NCI-H2171 treated with DMSO at 0.1 percent for 48 hours (cell line): Measurements from ENCODE around the gene NUP88.

ENCODE experiments used
- DNase-seq: peaks from one replicate; lab custom pipeline; 2025; lab: John Stamatoyannopoulos, UW

The NUP88 gene

DNA sequence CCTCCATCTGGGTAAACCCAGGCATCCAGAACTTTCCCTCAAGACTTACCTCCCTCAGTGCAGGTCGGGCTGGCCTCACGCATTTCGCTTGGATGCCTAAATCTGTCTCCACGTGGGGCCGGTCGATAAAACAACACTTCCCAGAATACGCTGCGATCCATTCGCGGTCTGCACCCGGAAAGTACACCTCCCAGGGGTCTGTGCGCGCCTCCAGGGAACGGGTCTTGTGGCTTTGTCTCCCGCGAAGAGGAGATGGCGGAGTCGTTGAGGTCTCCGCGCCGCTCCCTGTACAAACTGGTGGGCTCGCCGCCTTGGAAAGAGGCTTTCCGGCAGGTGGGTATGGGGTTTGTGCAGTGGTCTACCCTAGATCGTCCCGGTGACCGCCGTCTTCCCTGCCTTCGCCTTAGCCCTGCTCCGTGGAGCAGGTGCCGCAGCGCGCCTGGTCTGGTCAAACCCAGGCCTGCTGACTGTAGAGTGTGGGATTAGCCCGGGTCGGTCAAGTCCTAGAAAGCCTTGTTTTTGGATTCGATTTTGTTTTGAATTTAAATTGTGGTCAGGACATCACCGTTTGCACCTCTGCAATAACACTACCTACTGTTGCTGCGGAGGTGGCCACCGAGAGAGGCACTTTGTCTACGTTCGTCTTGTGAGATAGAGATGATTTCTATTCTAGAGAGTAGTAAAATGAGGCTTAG is 644 bp upstream of the NUP88 start, which contains the start of gene RPAIN:
Gene RPAIN (plus strand): TSS at position 224 of the 695 bp plus-strand sequence. CDS start 29 bp downstream, at position 253.
- peak; percentile 98 for DNase-seq

DNA sequence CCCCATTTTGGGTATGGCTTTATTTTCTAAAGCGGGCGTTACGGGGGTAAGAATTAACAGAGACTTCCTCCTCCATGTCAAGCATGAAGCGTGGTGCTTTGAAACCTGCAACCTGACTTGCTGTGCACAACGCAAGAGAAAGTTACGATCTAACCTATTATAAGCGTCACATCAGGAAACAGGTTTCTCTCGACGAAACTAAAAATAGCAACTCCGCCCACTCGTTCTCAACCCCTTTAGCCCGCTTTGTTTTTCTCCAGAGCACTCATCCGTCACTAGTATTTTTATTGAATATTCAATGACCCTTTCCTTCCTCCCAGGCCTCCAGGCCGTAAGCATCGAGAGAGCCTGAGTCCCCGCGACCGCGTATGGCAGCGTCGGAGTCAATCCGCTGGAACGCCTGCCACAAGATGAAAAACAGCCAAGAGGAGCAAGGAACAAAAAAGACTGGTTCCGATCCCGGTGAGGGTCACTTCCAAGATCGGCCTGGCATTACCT is 555 bp downstream of the NUP88 start:
- DNase-seq: peak; percentile 59

DNA sequence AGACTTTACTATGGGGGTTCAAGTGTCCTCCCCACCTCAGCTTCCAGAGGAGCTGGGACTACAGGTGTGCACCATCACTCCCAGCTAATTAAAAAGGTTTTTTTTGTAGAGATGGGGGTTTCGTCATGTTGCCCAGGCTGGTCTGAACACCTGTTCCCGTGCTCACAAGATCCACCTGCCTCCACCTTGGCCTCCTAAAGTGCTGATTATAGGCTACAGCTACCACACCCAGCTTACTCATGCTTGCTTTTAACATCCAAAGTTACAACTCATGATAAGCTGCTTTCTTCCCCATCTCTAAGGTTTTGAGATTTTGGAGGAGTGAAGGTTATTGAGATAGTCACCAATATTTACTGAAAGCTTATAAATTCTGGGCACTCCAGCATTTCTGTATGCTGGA is 2.6 kb downstream of the NUP88 start:
- no peak for DNase-seq

DNA sequence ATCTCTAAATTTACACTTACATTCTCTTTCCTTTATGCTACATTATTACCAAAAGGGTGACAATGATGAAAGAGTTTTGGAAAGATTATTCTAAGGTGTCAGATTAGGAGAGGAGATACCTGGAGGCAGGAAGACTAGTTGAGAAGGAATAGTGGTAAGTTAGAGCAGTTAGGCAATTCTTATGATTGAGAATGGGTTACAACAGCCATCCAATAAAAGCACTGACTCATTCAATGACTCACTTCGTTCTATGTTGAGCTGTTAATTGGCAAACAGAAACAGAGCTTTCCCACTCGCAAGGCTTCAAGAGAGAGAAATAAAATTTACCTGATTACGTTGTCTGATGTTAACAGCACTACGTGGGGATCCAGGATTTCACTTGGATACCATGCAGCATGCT is 5.8 kb downstream of the NUP88 start:
- no peak for DNase-seq

DNA sequence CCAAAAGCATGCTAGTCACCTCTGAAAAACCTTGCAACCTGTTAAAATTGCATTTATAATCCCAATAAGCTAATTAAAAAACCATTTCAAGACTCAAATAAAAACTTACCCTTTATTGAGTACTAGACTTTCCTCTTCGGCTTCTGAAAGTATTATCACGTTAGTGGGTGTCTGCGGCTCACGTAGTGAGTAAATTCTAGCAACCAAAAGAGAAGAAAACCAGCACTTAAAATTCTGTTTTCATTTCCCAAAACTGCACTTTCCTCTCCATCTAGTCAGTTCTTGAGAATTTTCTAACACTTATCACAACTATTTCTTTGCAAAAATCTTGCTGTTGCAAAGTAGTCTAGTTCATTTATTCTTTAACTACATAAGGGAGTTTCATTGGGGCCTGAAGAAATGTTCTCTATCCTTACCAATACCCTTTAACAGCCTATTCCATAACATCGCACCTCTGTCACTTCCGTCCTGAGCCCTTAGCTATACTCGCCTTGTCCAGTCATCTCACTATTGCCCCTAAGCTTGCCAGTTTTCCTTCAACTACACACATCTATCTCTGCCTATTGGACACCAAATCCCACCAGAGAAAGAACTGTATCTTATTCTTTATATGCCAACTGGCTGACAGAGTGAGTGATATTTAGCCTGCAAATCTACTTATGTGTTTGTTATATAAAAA is 8.7 kb downstream of the NUP88 start:
- DNase-seq: no peak

DNA sequence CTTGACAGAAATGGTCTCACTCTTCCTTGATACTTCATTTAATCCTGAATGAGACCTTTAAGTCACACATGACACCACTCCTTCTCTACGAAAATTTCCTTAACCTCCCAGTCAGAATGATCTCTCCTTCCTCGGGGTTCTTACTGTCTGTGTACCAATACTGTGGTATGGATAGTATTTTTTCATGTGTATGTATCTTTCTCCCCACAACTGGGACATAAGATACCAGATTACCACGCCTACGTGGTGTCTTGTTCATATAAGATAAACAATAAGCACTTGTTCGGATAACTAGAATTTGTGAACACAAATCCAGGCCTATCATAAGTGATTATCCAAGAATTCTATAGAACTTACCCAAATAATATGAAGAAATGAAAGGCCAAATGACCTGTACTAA is 11.3 kb downstream of the NUP88 start:
- DNase-seq: no peak

DNA sequence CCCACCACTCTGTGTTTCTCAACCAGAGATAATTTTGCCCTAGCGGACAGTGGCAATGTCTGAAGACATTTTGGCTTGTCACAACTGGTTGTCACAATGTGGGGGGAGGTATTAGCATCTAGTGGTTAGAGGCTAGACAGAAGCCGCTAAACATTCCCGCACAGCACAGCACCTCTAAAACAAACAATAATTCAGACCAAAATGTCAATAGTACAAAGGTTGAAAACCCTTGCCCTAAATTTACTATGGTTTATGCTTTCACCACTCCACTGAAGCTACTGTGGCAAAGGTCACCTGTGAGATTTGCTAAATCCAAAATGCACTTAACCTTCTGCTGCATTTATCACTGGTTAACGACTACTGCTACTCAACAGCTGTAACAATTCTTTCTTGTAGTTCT is 14.1 kb downstream of the NUP88 start:
- no peak for DNase-seq

DNA sequence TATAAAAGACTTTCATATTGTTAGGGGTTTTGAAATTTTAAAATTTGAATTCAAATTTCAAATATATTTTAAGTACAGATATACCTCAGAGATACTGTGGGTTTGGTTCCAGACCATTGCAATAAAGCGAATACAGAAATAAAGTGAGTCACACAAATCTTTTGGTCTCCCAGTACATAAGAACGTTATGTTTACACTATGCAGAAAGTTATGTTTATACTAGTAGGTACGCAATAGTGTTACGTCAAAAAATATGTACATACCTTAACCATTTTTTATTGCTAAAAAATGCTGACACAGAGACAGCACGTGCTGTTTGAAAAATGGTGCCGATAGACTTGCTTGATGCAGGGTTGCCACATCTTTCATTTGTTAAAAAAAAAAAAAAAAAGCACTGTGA is 19.7 kb downstream of the NUP88 start:
- no peak for DNase-seq

DNA sequence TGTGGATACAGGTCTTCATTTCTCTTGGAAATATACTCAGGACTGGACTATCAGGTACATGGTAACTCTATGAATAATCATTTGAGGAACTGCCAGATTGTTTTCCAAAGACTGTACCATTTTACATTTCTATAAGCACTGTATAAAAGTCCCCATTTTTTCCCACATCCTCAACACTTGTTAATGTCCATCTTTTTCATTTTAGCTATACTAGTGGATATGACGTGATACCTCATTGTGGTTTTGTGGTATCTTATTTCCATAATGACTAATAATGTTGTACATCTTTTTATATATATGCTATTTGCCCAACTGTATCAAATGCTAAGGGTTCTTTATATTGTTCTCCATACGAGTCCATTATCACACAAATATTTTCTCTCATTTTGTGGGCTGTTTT is 22.9 kb downstream of the NUP88 start:
- DNase-seq: no peak

DNA sequence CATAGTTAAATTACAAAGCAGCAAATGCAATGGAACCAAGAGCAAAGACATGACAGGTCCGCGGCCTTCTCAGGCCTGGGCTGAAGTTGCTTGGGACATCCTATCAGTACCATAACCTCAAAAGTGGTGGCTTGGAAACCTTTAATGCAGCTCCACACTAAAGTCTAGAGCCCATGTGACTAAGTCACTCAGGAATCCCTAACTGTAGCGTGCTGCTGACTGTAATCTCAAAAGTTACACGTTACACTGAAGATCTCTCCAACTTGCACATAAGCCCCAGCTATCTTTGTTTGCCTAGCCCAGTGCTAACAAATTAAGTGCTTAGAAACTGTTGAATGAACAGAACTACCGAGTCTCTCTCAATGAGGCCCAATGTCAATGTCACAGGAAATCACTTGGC is 27.8 kb downstream of the NUP88 start:
- no peak for DNase-seq

DNA sequence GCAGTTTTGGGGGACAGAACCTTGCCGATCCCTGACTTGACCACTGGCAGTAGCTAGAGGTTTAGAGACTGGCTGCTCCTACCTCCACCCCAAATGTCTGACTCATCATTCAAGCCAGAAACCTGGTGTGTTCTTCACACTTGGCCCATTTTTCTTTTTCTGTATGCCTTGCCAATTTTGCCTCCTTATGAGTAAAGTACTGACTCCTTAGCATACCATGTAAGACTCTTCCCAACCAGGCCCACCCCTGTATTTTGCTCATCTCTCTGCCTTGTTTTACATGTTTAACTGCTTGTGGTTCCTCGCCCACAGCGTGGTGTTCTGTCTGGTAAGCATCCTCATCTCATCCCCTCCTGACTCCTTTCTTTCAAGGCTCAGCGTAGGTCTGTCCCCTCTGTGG is 37.9 kb downstream of the NUP88 start:
- no peak for DNase-seq

DNA sequence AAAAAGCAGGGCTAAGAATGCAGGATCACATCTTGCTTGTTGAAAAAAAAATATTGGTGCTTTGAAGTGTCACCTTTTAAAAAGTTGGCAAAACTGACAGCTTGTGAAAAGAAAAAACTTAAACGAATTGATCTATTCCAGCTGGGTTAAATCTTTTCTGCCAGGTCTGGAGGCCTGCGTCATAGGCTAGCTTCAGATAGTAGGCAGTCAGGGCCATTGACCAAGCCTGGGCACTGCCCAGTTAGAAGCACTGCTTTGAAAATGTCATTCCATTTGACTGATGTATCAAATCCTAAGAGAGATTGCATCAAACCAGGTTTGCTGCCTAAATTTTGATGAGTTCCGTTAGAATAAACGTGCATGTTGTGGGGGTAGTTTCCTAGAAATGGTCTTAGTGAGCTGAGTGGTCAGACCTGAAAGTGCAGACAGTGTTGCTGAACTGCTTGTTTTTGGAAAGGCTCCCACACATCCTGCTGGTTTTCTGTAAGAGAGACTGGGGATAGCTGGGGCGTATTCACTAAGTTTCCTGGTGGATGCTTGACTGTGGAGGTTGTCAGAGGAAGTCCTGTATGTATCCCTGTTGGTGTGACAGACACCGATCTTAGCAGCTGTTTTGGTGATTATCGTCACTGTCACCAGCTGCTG is 38.8 kb downstream of the NUP88 start:
- DNase-seq: no peak

DNA sequence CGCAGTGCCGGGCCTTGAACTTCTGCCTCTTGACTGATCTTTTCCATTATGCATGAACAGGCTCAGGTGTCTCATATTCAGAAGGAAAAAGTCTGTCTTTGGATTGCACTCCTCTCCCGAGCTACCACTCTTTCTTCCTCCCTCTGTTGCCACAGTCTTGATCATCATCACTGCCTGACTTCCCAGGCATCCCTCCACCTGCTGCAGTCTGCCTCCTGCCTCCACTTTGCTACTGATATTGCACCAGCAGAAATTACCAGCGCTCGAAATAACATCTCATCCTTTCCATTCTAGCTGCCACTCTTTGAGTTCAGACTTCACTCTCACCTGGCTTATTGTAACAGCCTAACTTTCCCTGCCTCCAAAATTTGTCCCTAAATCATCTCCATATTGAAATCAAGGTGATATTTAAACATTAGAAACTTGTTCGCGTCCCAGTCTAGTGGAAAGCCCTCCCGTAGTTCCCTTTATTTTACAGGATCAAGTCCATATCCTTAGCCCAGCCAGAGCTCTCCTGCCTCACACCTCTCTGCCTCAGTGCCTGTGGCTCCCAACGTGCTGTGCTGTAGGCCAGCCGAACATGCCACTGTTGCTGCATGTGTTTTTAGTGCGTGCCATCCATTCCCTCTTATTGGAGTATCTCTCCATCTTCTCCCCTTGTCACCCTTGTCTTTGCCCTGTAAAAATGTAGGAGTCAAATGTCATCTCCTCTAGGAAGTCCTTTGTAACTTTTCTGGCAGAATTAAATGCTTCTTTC is 39.9 kb downstream of the NUP88 start:
- DNase-seq: no peak

DNA sequence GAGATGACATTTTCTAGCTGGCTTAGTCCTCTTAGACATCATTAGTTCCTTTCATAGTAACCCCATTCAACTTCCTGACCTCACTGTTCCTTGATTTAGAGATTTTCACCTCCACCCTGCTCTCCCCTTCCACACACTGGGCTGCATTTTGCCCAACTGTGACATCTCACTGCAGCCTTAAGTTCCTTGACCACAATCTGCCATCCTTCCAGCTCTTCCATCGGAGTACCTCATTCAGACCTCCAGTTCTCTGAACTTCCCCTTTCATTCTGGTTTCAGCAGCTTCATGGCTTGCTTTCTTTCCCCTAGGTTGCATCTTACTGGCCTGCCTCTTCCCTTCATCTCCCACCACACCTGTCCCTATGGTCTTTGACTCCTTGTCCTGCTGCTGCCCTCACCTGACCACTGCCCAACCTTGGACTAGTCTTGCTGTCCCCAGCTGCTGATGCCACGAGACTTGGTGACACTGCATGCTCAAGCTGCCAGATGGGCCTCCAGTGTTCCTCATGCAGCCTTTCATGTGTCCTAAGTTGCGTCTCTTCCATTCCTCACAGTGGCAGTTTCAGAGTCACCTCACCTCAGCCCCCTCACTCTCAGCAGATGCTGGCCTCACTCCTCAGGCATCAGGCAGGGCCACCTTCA is 40.8 kb downstream of the NUP88 start:
- DNase-seq: no peak

DNA sequence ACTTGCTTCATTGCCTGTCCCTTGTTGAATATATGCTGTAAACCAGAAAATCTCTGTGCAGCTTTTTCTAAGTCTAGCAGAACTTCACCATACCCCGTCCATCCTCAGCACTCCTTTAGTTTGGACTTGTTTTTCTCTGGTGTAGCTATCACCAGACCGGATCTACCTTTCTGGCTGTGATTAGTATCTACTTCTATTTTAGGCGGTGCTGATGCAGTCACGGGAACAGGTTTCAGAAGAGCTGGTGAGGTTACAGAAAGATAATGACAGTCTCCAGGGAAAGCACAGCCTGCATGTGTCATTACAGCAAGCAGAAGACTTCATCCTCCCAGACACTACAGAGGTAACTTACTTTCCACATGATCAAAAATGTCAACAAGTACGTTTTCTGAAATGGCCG is 46.4 kb downstream of the NUP88 start:
- DNase-seq: peak; percentile 10

DNA sequence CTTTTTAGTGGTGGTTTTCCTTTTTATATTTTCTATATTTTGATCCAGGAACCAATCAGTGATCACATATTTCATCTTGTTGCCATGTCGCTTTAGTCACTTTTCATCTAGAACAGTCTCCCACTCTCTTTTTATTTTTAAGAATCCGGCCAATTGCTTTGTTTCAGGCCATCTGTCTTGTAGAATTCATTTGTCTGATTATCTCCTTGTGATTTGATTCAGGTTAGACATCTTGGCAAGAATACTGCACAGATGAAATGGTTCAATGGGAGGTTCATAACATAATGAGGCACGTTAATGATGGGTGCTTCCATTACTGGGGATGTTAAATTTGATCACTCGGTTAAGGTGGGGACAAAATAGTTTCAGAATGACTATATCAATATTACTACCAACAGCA is 49.1 kb downstream of the NUP88 start:
- no peak for DNase-seq

DNA sequence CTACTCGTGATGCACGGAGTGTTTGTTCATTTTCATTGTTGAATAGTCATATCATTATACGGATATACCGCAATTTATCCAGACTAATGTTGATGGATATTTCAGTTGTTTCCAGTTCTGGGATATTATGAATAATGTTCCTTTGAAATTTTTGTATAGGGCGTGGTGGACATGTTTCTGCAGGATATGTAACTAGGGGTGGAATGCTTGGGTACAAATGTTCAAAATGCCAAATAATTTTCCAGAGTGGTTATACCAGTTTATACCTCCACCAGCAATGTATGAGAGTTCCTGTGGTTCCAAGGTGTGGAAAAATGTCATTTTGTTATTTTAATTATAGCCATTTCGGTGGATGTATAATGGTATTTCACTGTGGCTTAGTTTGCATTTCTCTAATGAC is 53.6 kb downstream of the NUP88 start:
- DNase-seq: no peak

DNA sequence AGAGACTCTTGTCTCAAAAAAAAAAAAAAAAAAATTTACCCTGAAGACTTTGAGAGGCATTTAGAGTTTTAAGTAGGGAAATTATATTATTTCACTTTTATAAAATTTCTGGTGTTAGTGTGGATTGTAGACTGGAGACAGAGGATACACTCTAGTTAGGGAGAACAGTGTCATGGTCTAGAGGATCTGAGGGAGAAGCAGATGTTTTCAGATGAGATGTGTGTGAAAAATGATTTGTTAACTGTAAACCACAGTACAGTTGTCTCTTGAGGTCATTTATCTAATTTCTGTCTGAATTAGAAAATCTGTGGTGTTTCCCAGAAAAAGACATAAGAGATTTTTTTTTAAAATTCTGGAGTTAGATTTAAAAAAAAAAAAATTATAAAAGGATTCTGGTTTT is 54.8 kb downstream of the NUP88 start:
- DNase-seq: no peak

DNA sequence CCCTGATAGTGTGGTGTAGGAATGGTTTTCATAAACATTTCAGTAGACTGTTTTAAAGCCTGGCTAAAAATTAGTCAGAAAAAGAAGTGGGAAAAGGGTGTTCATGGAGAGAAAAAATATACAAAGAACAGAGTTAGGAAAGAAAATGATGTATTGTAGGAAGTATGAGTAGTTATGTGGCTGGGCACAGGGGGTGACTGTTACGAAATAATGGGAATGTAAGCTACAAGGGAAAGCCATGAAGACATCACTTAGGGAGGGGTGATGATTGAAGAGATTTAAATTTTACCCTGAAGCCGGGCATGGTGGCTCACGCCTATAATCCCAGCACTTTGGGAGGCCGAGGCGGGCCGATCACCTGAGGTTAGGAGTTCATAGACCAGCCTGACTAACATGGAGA is 55.3 kb downstream of the NUP88 start:
- DNase-seq: no peak

DNA sequence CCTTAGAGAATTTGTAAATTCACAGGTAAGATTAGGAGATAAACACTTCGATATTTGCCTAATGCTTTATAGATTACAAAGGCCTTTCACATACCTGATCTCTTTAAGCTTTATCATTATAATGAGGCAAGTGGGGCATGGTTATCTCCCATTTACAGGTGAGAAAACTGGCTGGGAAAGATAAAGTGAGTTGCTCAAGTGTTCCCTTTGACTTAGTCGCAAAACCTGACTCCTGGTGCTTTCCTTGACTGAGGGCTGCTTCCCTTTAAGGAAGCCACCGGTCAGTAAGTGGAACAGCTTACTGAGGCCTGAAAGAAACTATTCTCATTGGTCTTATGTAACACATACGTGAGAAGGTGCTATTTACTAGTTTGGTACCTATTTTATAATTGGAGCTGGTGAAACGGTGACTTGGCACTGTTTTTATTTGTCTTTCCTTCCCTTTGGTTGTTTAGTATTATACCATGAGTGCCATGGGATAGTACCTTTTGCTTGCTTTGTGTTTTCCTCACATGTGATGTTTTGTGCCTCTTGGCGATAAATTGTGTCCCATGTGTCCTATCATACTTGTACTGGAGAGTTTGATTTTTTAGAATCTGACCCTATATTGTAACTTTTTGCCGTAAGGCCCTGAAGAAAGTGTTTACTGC is 57.2 kb downstream of the NUP88 start:
- DNase-seq: no peak

DNA sequence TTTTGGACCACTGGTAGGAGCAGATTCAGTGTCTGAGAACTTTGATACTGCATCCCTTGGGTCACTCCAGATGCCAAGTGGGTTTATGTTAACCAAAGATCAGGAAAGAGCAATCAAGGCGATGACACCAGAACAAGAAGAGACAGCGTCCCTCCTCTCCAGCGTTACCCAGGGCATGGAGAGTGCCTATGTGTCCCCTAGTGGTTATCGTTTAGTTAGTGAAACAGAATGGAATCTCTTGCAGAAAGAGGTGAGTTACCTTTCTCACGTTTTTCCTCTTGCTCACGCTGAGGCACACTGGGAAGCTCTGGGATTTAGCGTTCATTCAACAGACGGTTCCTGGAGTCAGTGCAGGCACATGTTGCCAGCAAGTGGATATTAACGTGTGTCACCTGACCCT is 58.0 kb downstream of the NUP88 start:
- no peak for DNase-seq
